ENCODE data around the gene SLC8B1. TPM values are rescaled to one million over a fixed set of nuclear protein-coding genes. Genes with fewer than 3 reads are reported as not detected.

Gene SLC8B1
- total and polyA plus RNA-seq, 9 of the 15 experiments (the other 6 are each of a cell fraction or from before 2014, with no cell fraction given), result 0.86 to 34.1 (median 18.5) TPM

GRCh38 chr12:113310489-113310888, 24.4 kb downstream of the SLC8B1 start (continued):
- peak; percentile 97 for TF ChIP-seq ZNF23 (CRISPR knock-in tag; IDR thresholded peaks at IDR 0.05)
- peak; percentile 98 for TF ChIP-seq ZBTB17 (CRISPR knock-in tag; IDR thresholded peaks at IDR 0.05)
- TF ChIP-seq MLLT1 (IDR thresholded peaks at IDR 0.05), result peak in 1 of 2 experiments; percentile 99; a peak in 2 of 4 replicates
- peak in 1 of 2 experiments; percentile 13; a peak in 1 of 4 replicates for TF ChIP-seq RAD21 (CRISPR knock-in tag; conservative IDR thresholded peaks at IDR 0.05 in 1 of 2, IDR thresholded peaks at IDR 0.05 in 1 of 2)
- no peak for TF ChIP-seq PML (IDR thresholded peaks at IDR 0.05; ENCODE audit: low read length)

GRCh38 chr12:113306382-113306781, 28.5 kb downstream of the SLC8B1 start:
- in situ Hi-C loops (cut with MboI), result no loop called here
- TF ChIP-seq MED1 (CRISPR knock-in tag; IDR thresholded peaks at IDR 0.05; ENCODE audit: borderline replicate concordance) (no peak), XRCC3 (IDR thresholded peaks at IDR 0.05) (no peak), BHLHE40 (IDR thresholded peaks at IDR 0.05; ENCODE audit: low read length) (no peak), MBD2 (IDR thresholded peaks at IDR 0.05; ENCODE audit: borderline replicate concordance, low read depth) (no peak), ZSCAN29 (IDR thresholded peaks at IDR 0.05) (no peak), ZBTB12 (CRISPR knock-in tag; IDR thresholded peaks at IDR 0.05) (no peak), KAT2B (IDR thresholded peaks at IDR 0.05; ENCODE audit: low read depth, low read length) (no peak), NCOA6 (IDR thresholded peaks at IDR 0.05) (no peak), TEAD4 (IDR thresholded peaks at IDR 0.05; ENCODE audit: low read length) (no peak), TEAD4 (CRISPR knock-in tag; IDR thresholded peaks at IDR 0.05; ENCODE audit: borderline replicate concordance) (no peak), ZBTB2 (IDR thresholded peaks at IDR 0.05) (no peak), MAFG (tag; conservative IDR thresholded peaks at IDR 0.05) (no peak), ZZZ3 (IDR thresholded peaks at IDR 0.05) (no peak), FOSL1 (tag; conservative IDR thresholded peaks at IDR 0.05) (no peak), CBFB (CRISPR knock-in tag; IDR thresholded peaks at IDR 0.05) (no peak)

More at GRCh38 chr12:113306382-113306781, 28.5 kb downstream of the SLC8B1 start:
- H3K27ac ChIP-seq (ENCODE audit: extremely low read depth, low read depth, low read length), result no peak overlapping the region
- ATAC-seq (no peak), FAIRE-seq (no peak), DNase-seq (ENCODE audit: extremely low read depth in 1 of 4, low spot score in 3 of 4) (no peak)
- no peaks in the 10 kb centered on the region for H3K27me3 ChIP-seq (ENCODE audit: control insufficient read depth in 2 of 2, insufficient read depth in 2 of 2, low read length in 2 of 2)
- H4K20me1 ChIP-seq (replicated peaks; ENCODE audit: control insufficient read depth, insufficient read depth, low read length), result no peaks in the 10 kb centered on the region
- H3K9ac ChIP-seq (ENCODE audit: insufficient read depth in 1 of 2, low read depth in 2 of 2, low read length in 2 of 2), result no peak overlapping the region
- no peaks in the 10 kb centered on the region for H3K9me3 ChIP-seq (replicated peaks; ENCODE audit: control insufficient read depth, insufficient read depth, low read depth, low read length)
- POLR2A ChIA-PET, result interaction anchor here (0.6 to 1.2 kb wide), 2 partner anchors 85 to 109 kb away, joined by 3 to 4 read pairs; partner anchors contain the start of gene TPCN1
- peaks cover 52% of the 10 kb centered on the region; the same call in 2 of the 3 replicates for H3K36me3 ChIP-seq (ENCODE audit: control insufficient read depth, insufficient read depth, low read length)
- H2AFZ ChIP-seq (ENCODE audit: low read depth, low read length), result no peak overlapping the region
- no peak overlapping the region for H3K4me3 ChIP-seq
- CTCF ChIA-PET (ENCODE audit: low intra/inter-chr PET ratio), result no interaction called here
- WGBS (ENCODE audit: insufficient coverage, low coverage, missing lambda C conversion rate), result 86% methylated on average over 9 of the region's 11 CpGs
- intact Hi-C loops (cut with micrococcal nuclease), result no loop called here
- no peaks in the 10 kb centered on the region for H3K9me1 ChIP-seq (ENCODE audit: control insufficient read depth, insufficient read depth, low read length)
- no peak overlapping the region for H3K4me2 ChIP-seq (ENCODE audit: insufficient read depth, low read length)
- H3K4me1 ChIP-seq (replicated peaks in 1 of 2; ENCODE audit: control insufficient read depth in 2 of 2, insufficient read depth in 2 of 2, low read length in 2 of 2), result peaks cover 15 to 21% of the 10 kb centered on the region in 2 experiments; a peak in 4 of 5 replicates
- no peaks in the 10 kb centered on the region for H3K79me2 ChIP-seq (ENCODE audit: control insufficient read depth, insufficient read depth, low read length)
- BruUV-seq (replicated peaks), result no TSS peak

Measured in K562 (cell line).